ENCODE measurements around the gene PDCD7. TPM values are rescaled to one million over a fixed set of nuclear protein-coding genes. Genes with fewer than 3 reads are reported as not detected.

Gene PDCD7
- total RNA-seq, 2 donors from 2014 or later, result 8.9 to 13.3 TPM

GRCh38 chr15:65082303-65082953, 51.2 kb downstream of the PDCD7 start:
- H3K36me3 ChIP-seq, result no peaks in the 10 kb centered on the region
- no peaks in the 10 kb centered on the region for H3K9me3 ChIP-seq
- H3K4me1 ChIP-seq, result peaks cover 0 to 71% of the 10 kb centered on the region in 2 donors
- no peaks in the 10 kb centered on the region for H3K27me3 ChIP-seq
- DNase-seq (ENCODE audit: low spot score), result no peak
- H3K27ac ChIP-seq, result peak overlapping the region; percentile 58 to 98
- no peak overlapping the region for H3K4me3 ChIP-seq
- TF ChIP-seq, protein P1, sequence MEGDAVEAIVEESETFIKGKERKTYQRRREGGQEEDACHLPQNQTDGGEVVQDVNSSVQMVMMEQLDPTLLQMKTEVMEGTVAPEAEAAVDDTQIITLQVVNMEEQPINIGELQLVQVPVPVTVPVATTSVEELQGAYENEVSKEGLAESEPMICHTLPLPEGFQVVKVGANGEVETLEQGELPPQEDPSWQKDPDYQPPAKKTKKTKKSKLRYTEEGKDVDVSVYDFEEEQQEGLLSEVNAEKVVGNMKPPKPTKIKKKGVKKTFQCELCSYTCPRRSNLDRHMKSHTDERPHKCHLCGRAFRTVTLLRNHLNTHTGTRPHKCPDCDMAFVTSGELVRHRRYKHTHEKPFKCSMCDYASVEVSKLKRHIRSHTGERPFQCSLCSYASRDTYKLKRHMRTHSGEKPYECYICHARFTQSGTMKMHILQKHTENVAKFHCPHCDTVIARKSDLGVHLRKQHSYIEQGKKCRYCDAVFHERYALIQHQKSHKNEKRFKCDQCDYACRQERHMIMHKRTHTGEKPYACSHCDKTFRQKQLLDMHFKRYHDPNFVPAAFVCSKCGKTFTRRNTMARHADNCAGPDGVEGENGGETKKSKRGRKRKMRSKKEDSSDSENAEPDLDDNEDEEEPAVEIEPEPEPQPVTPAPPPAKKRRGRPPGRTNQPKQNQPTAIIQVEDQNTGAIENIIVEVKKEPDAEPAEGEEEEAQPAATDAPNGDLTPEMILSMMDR (IDR thresholded peaks at IDR 0.05), result no peak

GRCh38 chr15:65081758-65082157, 51.9 kb downstream of the PDCD7 start:
- Histone ChIP-seq H3K4me3 (no peak overlapping the region), H3K4me1 (peaks cover 0 to 68% of the 10 kb centered on the region in 2 donors), H3K27ac (peak overlapping the region; percentile 58 to 98), H3K9me3 (no peaks in the 10 kb centered on the region), H3K36me3 (no peaks in the 10 kb centered on the region), H3K27me3 (no peaks in the 10 kb centered on the region)
- TF ChIP-seq, protein P1 (IDR thresholded peaks at IDR 0.05), result no peak
- no peak for DNase-seq (ENCODE audit: low spot score)

- DNase-seq (ENCODE audit: low spot score), result no peak
- TF ChIP-seq, protein P1 (IDR thresholded peaks at IDR 0.05), result no peak
- Histone ChIP-seq H3K9me3 (no peaks in the 10 kb centered on the region), H3K36me3 (no peaks in the 10 kb centered on the region), H3K27ac (peak overlapping the region; percentile 58 to 98), H3K4me3 (no peak overlapping the region), H3K27me3 (no peaks in the 10 kb centered on the region), H3K4me1 (peaks cover 0 to 68% of the 10 kb centered on the region in 2 donors)
Observed at GRCh38 chr15:65081270-65081669, 52.3 kb downstream of the PDCD7 start.

GRCh38 chr15:65079580-65079979, 54.0 kb downstream of the PDCD7 start:
- no peak for DNase-seq (ENCODE audit: low spot score)

DNA sequence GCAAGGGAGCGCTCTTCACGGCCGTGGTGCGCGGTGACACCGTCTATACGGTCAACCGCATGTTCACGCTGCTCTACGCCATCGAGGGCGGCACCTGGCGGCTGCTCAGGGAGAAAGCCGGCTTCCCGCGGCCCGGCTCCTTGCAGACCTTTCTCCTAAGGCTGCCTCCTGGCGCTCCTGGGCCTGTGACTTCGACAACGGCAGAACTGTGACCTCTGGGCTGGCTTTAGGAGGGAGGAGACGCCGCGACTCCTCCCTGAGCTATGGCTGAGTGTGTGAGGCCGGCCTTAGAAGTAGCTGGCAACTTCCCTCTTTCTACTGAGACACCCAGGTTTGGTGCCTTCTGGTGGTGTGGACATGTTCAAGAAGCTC, 55.6 kb downstream of the PDCD7 start:
- Histone ChIP-seq H3K4me3 (no peak overlapping the region), H3K36me3 (no peaks in the 10 kb centered on the region), H3K27me3 (no peaks in the 10 kb centered on the region), H3K9me3 (no peaks in the 10 kb centered on the region), H3K4me1 (peaks cover 0 to 40% of the 10 kb centered on the region in 2 donors), H3K27ac (peak overlapping the region; percentile 26 to 88)
- no peak for DNase-seq (ENCODE audit: low spot score)
- TF ChIP-seq, protein P1 (IDR thresholded peaks at IDR 0.05), result peak; percentile 18 to 68

More at GRCh38 chr15:65079580-65079979, 54.0 kb downstream of the PDCD7 start:
- Histone ChIP-seq H3K36me3 (no peaks in the 10 kb centered on the region), H3K27me3 (no peaks in the 10 kb centered on the region), H3K9me3 (no peaks in the 10 kb centered on the region), H3K27ac (peak overlapping the region in 1 of 2 donors; percentile 98), H3K4me3 (no peak overlapping the region), H3K4me1 (peaks cover 0 to 54% of the 10 kb centered on the region in 2 donors)
- TF ChIP-seq, protein P1 (IDR thresholded peaks at IDR 0.05), result no peak

All from right atrium auricular region (tissue), 2 donors.